HG03378 (cell line): ENCODE data around the gene TXNL4A.
"Not testable (repeated sequence)": the region's sequence is repeated elsewhere in the genome, so short reads cannot be mapped to it uniquely, and the experiment has no call there.

Experiments
- ATAC-seq: cut with Tn5 transposase; IDR thresholded peaks from one replicate; pipeline ENCODE4 v1.9.1; 2021; ENCODE audit warnings: mild to moderate bottlenecking, moderate library complexity; ENCODE audit not compliant: unreplicated experiment

TXNL4A gene

GRCh38 chr18:79999701-80000100, 11.3 kb upstream of the TXNL4A start:
- ATAC-seq = not testable (repeated sequence)

GRCh38 chr18:79991494-79991893, 3.1 kb upstream of the TXNL4A start:
- no peak for ATAC-seq

- ATAC-seq = no peak
These were observed 783 bp upstream of the TXNL4A start for GRCh38 chr18:79989195-79989497.

- peak; percentile 53 for ATAC-seq
These were observed 302 bp downstream of the TXNL4A start for GRCh38 chr18:79988071-79988450.

- ATAC-seq = no peak
These were observed 797 bp downstream of the TXNL4A start for GRCh38 chr18:79987566-79987965.

- no peak for ATAC-seq
These were observed 1.6 kb downstream of the TXNL4A start for GRCh38 chr18:79986726-79987125.

GRCh38 chr18:79985172-79985571, 3.2 kb downstream of the TXNL4A start:
- ATAC-seq = no peak

- no peak for ATAC-seq
These were observed 4.6 kb downstream of the TXNL4A start for GRCh38 chr18:79983793-79984192.

- ATAC-seq = no peak
These were observed 5.1 kb downstream of the TXNL4A start for GRCh38 chr18:79983253-79983652.

- ATAC-seq = no peak
These were observed 5.6 kb downstream of the TXNL4A start for GRCh38 chr18:79982736-79983135.

GRCh38 chr18:79980585-79980984, 7.8 kb downstream of the TXNL4A start:
- ATAC-seq = no peak

- ATAC-seq = no peak
These were observed 8.5 kb downstream of the TXNL4A start for GRCh38 chr18:79979843-79980242.

- no peak for ATAC-seq
These were observed 12.2 kb downstream of the TXNL4A start for GRCh38 chr18:79975985-79976680.

- no peak for ATAC-seq
These were observed 13.3 kb downstream of the TXNL4A start for GRCh38 chr18:79975043-79975442.

GRCh38 chr18:79974025-79974654, 14.2 kb downstream of the TXNL4A start:
- ATAC-seq = no peak

- no peak for ATAC-seq
These were observed 14.8 kb downstream of the TXNL4A start for GRCh38 chr18:79973517-79973916.

GRCh38 chr18:79972720-79973119, 15.6 kb downstream of the TXNL4A start:
- ATAC-seq = no peak

GRCh38 chr18:79971986-79972385, 16.4 kb downstream of the TXNL4A start:
- ATAC-seq = no peak

- no peak for ATAC-seq
These were observed 17.0 kb downstream of the TXNL4A start for GRCh38 chr18:79971211-79971952.

GRCh38 chr18:79970419-79971133, 17.8 kb downstream of the TXNL4A start:
- no peak for ATAC-seq

GRCh38 chr18:79965119-79965902, 23.1 kb downstream of the TXNL4A start:
- no peak for ATAC-seq
